HG03280 (cell line): ENCODE results near the gene SCAI.
"Not testable (repeated sequence)": the region's sequence is repeated elsewhere in the genome, so short reads cannot be mapped to it uniquely, and the experiment has no call there.

ENCODE experiments used
- ATAC-seq: cut with Tn5 transposase; IDR thresholded peaks from one replicate; pipeline ENCODE4 v1.9.1; 2021; ENCODE audit warnings: mild to moderate bottlenecking, moderate library complexity; ENCODE audit not compliant: unreplicated experiment

The SCAI gene

DNA sequence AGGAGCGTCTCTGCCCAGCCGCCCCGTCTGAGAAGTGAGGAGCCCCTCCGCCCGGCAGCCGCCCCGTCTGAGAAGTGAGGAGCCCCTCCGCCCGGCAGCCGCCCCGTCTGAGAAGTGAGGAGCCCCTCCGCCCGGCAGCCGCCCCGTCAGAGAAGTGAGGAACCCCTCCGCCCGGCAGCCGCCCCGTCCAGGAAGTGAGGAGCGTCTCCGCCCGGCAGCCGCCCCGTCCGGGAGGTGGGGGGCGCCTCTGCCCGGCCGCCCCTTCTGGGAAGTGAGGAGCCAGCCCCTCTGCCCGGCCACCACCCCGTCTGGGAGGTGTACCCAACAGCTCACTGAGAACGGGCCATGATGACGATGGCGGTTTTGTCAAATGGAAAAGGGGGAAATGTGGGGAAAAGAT lies 34.8 kb downstream of the SCAI start:
- not testable (repeated sequence) for ATAC-seq

DNA sequence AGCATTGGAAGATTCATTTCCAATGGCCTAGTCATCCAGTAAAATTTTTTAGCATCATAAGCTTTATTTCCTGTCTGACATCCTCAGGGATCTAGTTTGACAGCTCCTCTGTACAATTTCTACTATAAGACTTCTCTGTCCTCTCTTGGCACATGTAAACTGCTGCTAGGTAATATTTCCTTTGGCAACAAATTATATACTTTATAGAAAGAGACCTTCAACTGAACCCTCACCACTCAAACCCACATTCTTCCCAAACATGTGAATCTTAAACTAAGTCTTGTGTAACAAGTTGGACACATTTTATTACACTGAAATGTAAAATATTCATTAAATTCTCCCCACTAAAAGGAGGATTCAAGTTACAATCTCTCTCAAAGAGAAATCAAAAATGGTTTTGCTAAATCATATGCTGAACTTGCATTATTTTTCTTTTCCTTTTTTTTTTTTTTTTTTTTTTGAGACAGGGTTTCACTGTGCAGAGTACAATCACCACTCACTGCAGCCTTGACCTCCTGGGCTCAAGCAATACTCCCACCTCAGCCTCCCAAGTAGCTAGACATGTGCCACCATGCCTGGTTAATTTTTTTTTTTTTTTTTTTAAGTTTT lies 36.9 kb downstream of the SCAI start:
- no peak for ATAC-seq

DNA sequence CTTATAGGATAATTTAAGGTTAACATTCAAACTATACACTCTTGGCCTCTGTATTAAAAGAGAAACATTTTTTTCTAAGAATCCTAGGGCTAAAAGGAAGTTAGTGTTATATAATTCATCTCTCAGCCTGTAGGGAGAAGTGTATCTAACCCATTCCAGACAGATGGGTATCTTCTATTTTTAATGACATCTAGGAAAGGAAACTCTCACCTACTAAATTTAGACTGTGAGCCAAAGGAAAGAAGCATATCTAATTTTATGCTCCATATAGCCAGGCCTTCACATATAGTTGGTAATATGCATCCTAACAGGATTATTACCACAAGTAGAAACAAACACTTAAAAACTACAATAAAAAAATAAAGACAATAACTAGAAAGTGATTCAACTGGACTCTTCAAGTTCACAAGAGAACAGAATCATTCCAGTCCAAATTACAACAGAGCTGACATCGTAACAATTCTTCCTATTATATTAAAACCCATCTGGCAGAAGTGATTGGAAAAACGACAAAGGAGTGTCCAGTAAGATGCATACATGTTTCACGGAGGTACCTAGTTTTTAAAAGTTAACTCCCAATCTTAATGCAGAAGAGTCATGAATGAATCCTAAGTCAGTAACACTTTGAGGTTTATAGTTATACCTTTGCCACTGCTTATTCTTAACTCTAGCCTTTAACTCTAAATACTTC lies 39.4 kb downstream of the SCAI start:
- no peak for ATAC-seq

DNA sequence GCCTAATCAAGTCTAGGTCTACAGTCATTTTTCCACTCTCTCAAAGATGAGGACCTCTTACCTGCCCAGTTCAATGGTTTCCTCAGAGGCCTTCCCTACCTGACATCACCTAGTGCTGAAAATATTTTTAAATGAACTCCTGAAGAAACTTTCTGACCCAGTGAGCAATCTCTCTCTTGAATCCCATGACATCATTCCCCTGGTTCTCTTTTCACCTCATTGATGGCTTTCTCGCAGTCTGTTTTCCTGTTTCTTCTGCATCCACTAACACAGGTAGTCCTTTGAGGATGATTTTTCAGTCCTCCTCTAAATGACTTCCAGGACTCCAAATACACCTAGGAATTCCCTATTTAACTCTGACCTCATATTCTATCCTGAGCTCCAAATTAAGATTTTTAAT lies 40.3 kb downstream of the SCAI start:
- no peak for ATAC-seq

DNA sequence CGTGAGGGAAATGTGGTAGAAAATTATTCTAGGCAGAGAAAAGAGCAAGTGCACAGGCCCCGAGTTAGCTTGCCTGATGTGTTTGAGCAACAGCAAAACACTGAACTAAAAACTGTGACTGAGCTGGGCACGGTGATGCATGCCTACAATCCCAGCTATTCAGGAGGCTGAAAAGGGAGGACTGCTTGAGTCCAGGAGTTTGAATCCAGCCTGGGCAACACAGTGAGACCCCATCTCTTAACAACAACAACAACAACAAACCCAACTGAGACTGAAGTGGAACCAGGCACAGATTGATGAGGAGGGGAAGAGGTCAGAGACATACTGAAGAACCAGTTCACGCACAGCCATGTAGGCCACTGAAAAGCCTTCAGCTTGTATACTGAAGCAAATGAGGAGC lies 42.5 kb downstream of the SCAI start:
- ATAC-seq, result no peak

DNA sequence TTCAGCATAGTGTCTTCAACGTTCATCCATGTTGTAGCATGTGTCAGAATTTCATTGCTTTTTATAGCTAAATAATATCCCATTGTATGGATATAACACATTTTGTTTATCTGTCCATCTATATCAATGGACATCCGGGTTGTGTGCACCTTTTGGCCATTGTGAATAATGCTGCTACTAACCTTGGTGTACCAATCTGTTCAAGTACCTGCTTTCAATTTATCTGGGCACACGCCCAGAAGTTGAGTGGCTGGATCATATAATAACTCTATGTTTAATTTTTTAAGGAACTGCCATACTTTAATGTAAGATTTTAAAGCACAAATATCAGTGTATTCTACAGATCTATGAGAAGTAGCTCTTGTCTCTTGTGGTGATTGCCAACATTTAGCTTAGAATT lies 43.5 kb downstream of the SCAI start:
- no peak for ATAC-seq

DNA sequence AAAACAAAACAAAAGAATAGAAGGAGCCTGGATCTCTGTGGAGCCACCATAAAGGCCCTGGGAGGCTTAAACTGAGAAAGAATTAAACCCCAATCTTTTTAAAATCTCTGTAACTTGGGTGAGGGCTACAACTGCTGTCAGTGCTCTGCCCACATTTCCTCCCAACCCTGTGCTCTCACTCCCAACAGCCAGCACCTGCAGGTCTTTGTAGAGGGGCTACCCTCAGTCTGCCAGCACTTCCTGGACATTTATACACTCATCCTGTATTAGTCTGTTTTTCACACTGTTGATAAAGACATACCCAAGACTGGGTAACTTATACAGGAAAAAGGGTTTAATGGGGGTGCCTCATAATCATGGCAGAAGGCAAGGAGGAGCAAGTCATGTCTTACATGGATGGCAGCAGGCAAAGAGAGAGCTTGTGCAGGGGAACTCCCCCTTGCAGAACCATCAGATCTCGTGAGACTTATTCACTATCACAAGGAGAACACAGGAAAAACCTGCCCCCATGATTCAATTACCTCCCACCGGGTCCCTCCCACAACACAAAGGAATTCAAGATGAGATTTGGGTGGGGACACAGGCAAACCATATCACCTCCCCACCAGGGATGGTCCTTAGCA lies 47.4 kb downstream of the SCAI start:
- no peak for ATAC-seq

DNA sequence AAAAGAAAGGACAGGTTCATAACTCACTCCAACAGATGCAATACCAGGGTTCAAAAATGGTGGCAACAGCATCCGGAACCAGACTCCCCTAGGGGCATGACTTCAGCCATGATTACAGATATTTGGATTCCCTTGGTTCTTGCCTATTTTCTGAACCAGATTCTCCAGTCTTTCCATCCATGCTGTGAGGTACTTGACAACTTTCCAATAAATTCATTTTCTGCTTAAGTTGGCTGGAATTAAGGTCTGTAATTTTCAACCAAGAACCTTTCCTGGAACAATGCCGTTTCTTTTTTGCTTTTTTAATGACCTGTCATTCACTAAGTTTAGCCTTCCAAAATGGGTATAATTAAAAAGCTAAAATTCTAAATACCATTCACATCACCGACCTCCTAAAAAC lies 52.2 kb downstream of the SCAI start:
- ATAC-seq, result no peak

DNA sequence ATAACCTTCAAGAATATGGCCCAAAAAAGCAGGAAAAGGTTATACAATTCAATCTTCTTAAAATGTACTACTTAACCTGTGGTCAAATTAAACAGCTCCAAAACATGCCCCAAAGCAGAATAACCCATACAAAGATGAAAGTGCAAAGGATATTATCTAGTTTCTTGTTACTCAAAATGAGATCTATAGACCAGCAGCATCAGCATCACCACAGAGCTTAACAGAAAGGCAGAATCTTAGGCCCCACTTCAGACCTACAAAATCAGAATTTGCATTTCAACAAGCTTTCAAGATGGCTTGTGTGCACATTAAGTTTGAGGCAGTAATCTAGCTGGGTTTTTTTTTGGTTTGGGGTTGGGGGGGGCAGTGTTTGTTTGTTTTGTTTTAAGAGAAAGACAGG lies 54.0 kb downstream of the SCAI start:
- peak; percentile 51 for ATAC-seq

DNA sequence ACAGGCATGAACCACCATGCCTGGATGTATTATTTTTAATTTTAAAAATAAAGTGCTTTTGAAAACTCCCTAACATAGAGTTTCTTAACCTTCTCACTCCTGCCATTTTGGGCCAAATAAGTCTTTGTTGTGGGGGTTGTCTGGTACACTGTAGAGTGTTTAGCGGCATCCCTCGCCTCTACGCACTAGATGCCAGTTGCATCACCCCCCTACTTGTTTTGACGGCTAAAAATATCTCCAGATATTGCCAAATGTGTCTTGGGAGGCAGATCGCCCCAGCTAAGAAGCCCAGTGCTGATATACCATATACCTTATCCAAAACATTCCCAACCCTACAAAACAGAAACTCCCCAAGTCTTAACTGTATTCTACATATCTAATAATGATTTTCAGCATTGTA lies 54.6 kb downstream of the SCAI start:
- no peak for ATAC-seq

DNA sequence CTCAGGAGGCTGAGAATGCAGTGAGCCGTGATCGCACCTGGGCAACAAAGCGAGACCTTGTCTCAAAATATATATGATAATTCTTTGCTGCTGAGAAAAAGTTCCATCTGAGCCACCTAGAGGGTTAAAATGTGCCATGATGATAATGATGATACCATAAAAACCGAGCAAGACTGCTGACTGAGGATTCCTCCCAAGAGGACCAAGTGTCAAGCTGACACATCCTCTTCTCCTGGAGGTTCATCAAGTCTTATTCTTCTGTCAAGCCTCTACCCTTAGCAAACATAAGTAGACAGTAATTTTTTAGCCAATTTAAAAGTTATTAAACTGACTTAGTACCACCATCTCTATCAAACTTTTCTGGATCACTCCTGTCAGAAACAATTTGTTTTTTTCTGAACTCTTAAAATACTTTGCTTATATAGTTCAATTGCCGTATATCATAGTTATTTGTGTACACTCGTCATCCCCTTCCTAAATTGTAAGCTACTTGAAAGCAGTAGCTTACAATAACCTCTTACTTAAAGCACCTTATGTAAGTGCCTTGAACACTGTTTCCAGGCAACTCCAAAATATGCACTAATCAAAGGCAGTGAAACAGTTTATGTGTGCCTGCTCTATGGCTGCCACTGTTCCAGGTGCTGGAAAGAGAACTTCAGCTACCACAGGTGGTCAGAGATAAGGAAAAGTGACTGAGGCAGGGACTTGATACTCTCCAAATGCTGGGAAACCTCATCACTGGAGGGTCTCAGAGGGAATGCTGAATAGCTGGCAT lies 57.4 kb downstream of the SCAI start:
- ATAC-seq, result no peak

DNA sequence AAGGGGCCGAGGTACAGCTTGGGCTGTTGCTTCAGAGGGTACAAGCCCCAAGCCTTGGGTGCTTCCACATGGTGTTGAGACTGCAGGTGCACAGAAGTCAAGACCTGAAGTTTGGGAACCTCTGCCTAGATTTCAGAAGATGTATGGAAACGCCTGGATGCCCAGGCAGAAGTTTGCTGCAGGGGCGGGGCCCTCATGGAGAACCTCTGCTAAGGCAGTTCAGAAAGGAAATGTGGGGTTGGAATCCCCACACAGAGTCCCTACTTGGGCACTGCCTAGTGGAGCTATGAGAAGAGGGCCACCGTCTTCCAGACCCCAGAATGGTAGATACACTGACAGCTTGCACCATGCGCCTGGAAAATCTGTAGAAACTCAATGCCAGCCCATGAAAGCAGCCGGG lies 61.1 kb downstream of the SCAI start:
- not testable (repeated sequence) for ATAC-seq

DNA sequence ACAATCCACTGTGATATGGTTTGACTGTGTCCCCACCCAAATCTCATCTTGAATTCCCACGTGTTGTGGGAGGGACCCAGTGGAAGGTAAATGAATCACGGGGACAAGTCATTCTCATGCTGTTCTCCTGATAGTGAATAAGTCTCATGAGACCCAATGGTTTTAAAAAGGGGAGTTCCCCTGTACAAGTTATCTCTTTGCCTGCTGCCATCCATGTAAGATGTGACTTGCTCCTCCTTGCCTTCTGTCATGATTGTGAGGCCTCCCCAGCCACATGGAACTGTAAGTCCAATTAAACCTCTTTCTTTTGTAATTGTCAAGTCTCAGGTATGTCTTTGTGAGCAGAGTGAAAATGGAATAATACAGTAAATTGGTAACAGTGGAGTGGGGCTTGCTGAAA lies 62.5 kb downstream of the SCAI start:
- ATAC-seq, result not testable (repeated sequence)

DNA sequence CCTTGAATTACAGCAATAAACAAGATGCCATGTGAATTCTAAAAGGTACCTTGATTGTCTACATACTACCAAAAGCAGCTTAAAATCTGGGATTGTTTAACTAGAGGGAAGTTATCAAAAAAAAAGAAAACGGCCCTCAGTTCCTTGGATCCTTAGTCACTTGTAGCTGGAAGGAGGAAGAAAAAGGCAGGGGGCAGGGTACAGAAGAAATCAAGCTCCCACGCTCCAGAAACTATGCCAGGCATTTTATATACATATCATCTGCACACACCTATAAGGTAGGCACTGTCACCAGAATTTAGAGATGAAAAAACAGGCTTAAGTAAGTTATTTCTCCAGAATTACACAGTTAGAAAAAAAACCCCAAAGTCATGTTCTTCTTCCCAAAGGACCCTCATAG lies 63.4 kb downstream of the SCAI start:
- no peak for ATAC-seq

DNA sequence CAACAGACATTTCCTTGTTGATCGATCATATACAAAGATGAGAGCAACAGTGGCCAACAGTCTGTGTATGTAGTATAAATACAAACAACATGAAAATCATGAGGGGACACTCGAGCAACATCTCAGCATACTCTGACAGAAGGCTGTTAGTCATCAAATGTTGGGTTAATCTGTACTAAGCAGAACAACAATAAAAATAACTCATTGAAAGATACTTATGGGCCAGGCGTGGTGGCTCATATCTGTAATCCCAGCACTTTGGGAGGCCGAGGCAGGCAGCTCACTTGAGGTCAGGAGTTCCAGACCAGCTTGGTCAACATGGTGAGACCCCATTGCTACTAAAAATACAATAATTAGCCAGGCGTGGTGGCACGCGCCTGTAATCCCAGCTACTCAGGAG lies 67.3 kb downstream of the SCAI start:
- no peak for ATAC-seq

DNA sequence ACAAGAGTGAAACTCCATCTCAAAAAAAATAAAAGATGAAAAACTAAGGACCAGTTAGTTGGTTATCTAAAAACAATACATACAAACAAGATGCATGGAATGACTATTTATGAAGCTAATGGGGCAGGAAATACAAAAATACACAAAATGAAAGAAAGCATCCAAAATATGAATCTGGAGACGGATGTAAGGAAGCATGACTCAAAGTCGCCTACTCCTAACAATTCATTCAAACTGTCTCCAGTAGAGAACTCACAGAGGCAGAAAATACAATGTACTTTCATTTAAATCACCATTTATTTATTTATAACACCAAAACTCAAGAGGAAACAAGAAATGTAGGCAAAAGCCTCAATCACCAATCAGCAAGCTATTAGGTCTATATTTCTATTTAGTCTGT lies 68.4 kb downstream of the SCAI start:
- no peak for ATAC-seq

DNA sequence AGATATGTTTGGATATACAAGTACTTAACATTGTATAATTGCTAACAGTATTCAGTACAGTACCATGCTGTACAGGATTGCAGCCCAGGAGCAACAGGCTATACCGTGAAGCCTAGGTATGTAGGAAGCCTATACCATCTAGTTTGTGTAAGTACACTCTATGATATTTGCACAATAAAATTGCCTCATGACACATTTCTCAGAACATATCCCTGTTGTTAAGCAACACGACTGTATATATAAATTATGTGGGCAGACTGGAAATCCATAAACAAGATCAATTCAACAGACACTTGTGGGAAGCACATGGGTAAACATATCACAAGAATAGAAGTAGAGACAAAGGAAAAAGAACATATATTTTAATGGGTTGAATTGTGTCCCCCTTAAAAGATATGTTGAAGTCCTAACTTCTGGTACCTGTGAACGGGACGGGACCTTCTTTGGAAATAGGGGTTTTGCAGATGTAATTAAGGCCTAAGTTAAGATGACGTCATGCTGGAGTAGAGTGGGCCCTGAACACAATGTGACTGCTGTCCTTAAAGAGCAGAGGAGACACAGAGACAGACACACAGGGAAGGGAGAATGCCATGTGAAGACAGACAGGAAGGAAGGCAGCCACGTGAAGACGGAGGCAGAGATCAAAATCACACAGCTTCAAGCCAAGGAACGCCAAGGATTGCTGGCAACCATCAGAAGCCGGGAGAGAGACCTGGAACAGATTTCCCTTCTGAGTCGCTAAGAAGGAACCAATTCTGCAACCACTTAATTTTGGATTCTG lies 76.3 kb downstream of the SCAI start:
- ATAC-seq, result no peak

DNA sequence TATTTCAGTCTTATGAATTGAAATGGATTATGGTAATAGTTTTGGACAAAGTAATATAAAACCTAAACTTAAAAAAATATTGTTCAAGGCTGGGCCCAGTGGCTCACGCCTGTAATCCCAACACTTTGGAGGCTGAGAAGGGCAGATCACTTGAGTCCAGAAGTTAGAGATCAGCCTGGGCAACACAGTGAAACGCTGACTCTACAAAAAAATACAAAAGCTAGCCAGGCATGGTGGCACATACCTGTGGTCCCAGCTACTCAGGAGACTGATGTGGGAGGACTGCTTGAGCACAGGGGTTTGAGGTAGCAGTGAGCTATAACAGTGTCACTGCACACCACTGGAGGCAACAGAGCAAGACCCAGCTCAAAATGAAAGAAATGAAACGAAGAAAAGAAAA lies 81.9 kb downstream of the SCAI start:
- no peak for ATAC-seq

DNA sequence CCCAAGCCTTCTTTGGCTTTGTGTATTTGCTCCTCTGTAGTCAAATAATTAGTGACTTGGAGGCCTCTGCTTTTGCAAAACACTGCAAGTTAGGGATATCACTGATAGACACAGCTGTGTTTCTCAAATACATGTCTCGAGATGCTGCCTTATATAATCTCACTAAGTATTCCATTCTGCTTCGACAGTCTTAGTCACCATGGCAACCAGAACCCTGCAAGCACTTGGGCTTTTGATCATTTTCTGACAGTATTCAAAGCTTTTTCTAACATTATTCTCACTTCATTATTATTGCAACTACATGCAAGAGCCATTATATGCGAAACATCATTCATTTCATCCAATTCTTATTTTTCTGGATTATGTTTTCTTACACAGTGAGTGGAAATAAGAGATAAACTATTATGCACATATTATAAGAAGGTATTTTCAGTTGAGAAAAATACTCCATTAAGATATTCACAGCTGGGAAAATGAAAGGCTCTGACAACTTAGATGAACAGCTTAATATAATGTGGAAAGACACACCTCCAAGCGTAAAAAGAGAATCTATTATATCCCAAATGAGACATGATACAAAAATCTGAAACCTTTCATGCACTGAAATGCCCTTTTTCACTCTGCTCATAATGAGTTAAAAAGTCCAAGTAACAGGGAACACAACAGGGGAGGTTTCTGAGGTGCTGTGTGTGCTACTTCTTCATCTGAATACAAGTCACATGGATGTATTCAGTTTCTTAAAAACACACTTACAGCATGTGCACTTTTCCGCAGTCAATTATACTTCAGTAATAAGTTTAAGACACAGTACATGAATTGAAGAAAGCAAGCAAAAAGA lies 93.9 kb downstream of the SCAI start:
- ATAC-seq, result no peak

DNA sequence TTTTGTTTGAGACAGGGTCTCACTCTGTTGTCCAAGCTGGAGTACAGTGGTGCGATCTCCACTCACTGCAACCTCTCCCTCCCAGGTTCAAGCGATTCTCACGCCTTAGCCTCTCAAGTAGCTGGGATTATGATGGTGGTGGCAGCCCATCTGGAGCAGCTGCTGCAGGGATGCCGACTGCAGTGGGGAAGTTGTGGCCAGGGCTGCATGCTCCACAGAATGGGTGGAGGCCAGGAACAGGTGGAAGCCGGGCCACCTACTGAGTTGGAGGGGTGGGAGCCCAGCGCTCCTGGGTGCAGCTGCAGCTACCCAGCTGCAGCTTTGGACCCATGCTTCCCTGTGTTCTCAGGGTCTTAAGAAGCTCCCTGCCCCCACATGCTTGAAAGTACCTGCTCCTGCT lies 99.7 kb downstream of the SCAI start:
- ATAC-seq, result no peak
